Activated T-helper 1 cell treated with anti-CD3 and anti-CD28 coated beads, Interleukin-2, amount 50 U/mL, for 16 hours (primary cell): Measurements from ENCODE around the gene RTL1.

Source experiments
- DNase-seq, 2 donors: peaks; one replicate each; pipeline ENCODE4 v3.0.0-alpha.2; 2020; ENCODE audit warnings: low read depth in 1 of 2, low spot score in 1 of 2

Gene RTL1

DNA sequence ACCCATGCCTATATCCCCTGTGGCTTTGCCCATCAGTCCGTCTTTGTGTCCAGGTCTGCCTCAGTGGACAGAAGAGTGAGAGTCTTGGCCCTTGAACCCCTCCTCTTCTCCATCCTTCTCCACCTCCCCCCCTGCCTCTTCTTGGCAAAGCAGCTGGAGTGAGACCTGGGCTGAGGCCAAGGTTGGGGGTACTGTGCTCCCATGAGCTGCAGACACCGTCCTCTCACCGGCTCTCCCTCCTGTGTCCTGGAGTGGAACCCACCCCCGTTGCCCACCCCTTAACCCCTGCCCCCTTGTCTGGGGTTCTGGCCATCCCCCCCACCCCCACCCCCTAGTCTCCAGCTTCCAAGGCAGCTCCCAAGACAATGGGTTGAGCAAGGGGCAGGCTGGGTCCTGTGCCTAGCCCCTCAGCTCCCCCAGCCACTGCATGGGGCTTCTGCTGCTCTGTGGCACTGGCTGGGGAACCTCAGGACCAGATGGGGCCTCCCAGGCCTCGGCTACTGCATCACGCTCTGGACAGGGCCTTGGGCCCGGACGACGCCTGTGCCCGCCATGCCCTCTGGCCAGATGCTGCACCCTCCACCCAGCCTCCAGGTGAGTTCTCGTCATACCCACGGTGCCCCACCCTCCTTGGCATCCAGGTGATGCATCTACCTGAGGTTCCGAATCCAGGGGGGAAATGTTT is 35.7 kb downstream of the RTL1 start:
- DNase-seq: no peak

DNA sequence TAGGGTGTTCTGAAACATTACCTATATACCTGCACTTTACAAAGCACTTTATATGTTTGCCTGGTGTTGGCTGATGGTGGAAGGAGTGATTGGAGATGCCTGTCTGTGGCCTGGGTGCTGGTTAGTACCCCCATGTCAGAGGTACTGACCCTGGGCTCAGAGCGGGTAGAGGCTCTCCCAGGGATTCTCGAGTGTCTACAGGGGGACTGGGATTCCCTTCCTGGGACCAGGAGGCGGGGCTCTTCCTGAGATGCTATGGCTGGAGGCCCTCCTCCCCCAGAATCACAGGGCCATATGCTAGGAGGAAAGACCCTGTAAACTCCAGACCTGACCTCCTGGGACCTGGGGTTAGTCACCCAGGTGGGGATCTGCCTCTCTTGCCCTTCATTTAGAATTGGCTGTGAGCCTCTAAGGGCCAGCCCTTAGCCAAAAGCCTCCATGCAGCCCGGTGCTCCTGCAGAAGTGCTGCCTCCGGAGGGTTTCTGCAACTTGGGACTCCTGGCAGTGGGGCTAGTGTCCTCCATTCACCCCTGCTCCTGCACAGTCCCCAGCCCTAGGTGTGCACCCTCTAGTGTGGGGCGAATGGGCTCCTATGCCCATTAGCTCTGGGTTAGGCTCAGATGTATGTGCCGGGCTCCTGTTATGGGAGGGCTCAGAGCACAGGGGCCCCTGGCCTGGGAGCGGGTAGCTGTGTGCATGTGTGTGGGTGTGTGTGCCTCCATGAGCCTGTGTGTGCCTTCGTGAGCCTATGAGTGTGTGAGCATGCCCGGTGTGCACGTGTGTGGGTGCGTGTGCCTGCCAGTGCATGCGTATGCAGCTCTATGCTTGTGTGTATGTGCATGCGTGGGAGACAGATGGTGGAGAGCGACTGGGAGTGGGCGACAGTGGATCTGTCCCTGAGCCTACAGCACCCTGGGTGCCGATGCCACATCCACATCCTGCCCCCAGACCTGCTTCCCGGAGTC is 36.6 kb downstream of the RTL1 start:
- DNase-seq: no peak

- no peak for DNase-seq
Observed at GRCh38 chr14:100865682-100866591, 37.6 kb downstream of the RTL1 start.

DNA sequence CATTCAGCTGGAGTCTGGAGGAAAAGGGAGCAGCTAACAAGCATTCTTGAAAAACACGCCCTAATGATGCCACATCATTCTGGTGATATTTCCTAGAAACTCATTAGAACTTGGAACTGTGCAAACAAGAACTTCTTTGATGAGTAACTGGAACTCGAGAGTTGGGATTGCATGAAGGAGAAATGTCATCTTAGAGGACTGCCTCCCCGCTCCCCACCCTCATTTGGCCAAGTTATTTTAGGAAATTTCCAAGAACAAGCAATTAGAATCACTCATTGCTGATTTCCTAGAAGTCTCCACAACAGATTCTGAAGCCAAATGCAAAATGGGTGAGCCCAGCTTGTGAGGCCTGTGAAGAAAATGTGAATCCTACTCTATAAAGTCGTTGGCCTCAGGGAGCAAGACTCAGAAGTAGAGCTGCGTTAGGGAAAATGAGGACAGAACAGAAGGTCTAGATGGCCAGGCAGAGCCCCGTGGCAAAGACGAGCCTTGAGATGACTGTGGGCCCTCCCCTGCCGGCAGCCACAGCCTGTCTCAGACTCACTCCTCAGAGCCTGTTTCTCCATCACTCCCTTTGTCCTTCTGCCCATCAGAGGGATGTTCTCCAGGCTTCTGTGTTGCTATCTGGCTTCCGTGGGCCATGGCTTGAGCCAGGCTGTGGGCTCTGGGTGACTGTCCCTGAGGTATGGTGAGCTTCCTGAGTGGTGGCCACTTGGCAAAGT is 38.4 kb downstream of the RTL1 start:
- DNase-seq: no peak

DNA sequence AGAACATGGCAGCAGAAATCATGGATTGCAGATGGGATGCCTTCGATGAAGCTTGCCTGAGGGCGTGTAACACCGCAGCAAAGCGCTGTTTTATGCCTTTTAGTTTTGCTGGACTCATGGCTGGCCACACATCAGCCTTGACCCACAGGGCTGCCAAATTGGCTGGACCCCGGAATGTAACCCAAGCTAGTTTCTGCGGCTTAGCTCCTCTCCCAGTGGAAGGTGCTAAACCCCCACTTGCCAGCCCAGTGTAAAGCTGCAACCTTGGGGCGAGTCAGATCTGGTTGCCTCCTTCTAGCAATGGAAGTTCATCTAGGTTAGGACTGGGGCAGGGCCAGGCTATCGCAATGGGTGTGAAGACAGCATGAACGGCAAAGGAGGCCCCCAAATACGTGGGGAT is 39.3 kb downstream of the RTL1 start:
- DNase-seq: no peak

GRCh38 chr14:100862793-100863192 is 40.7 kb downstream of the RTL1 start:
- DNase-seq: no peak

DNA sequence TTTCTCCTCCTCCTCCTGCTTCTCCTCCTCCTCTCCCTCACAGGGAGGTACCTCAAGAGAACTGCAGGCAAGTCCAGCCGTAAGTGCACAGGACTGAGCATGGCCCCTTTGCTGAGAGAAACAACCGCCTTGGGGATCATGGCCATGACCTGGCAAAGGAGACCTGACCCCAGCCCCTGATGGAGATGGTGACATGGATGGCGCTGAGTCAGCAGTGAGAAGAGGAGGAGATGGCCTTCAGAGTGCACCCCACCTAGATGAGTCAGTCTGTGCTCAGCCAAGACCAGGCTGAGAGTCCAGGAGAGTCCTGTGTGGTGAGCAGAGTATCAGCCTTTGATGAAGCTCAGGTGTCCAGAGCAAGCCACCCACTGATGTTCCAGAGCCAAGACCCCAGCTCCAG is 41.2 kb downstream of the RTL1 start:
- no peak for DNase-seq

DNA sequence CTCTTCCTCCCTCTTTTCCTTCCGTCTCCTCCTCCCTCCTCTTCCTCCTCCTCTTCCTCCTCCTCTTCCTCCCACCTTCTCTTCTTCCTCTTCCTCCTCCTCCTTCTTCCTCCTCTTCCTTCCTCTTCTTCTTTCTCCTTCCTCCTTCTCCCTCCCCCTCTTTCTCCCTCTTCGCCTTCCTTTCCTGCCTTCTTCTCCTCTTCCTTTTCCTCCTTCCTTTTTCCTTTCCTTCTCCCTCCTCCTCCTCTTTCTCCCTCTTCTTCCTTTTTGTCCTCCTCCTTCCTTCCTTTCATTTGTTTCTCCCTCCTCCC is 41.6 kb downstream of the RTL1 start:
- no peak for DNase-seq

DNA sequence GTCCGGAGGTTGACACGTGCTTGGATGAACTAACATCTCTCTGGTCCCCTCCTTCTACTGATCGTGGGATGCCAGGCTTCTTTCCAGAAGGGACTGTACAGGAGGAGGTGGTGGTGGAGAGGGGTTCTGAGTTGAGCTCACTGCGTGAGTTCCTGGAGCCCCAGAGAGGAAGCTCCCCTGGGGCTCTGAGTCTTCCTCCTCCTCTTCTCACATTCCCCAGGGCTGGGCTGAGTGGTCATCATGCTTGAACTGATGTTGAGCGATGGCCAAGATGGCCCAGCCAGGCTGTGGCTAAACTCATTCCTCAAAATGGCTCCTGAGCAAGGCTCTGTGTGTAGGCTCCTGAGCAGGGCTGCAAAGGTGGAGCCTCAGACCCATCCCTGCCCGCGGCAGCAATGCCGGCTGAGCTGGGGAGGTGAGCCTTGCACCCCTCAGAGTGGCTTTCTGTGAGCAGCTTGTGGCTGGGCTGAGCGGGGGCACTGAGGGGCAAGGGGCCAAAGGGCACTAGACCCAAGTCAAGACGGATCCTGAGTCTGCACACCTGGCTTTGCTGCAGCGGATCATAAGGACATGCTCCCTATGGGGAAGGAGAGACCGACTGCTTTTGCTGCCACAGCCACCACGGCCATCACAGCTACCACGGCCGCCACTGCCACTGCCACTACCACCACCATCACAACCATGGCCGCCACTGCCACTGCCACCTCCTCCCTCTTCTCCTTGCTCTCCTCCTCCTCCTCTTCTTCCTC is 42.2 kb downstream of the RTL1 start:
- DNase-seq: no peak

- no peak for DNase-seq
Observed at GRCh38 chr14:100860556-100861187, 42.9 kb downstream of the RTL1 start.

GRCh38 chr14:100859781-100860180 is 43.7 kb downstream of the RTL1 start:
- DNase-seq: no peak

DNA sequence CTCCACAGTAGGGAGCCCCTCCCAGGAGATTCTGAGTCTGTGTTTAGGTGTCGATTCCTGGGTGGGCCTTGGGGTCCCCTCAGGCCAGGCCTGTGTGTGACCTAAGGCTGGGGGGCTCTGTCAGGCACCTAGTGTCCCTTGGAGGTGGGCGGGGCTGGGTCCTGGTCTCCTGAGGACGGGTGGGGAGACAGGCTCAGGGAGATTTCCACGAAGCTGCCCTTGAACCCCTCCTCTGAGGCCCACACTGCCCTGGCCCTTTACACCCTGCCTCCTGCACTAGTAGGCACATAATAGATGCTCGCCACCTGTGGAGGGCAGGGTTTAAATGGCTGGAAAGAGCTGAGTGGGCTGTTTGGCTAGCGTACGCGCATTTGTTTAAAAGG is 44.7 kb downstream of the RTL1 start:
- DNase-seq: no peak

DNA sequence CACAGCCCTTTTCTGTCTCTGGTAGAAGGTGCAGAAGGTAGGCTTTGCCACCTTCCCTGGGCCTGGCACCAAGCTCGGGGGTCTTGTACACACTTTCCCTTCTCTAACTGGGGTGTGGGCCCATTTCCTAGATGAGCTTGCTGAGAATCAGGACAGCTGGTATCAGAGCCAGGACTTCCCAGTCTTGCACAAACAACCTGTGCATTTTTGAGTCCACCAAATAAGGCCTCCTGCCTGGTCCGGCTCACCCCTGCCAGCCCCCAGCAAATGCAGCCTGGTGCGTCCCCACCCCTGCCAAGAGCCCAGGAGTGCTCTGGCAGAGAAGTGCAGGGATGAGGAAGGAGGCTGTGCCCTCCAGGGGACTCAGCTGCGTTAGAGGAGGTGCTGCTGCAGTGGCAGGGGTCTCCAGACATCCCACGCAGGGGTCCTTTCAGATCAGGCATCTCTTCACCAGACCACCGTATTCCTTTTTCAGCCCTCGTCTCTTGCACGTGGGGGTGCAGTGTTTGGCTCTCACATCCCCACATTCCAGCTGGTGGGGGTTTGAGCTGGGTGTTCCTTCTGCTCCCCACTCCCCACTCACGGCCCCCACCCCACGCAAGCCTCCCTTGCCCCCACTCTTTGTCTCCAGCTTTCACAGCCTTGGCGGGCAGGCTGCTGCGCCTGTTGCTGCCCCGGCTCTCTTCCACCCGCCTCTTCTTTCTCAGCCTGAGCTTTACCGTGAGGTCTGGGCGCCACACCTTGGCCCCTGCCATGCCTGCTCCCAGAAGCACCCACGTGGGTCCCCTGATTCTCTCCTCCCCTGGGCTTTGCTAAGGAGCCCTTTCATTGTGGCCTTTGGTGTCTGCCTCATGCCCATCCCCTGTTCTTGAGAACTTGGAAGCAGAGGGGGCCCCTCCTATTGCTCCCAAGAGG is 45.3 kb downstream of the RTL1 start:
- no peak for DNase-seq

DNA sequence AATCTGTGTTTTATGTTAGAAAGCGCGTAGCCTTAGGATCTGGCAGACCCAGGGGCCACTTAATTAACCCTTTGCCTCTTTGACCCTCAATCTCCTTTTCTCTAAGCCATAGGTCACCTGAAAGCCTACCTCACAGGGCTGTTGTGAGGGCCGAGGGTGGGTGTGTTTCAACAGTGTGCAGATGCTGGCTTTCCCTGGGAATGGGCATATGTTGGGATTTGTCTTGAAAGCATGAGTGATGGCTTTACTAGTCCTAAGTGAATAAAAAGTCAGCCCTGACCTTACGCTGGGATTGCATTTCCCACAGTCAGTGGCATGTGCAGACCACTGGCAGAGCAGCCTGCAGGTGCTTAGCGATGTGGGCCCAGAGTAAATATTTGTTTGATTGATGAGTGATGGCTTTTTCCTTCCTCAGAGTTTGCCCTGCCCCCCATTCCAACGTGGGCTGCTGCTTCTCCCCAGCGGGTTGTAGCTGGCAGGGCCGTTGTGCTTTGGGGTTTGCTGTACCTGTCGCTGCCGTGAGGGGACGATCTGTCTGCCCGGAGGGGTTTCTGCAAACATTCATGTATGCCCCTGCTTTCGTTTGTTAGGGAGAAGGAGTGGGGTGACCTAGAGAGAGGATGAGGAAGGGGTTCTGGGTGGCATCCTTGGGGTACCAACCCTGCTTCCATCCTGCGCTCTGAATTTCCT is 46.1 kb downstream of the RTL1 start:
- DNase-seq: no peak

- no peak for DNase-seq
Observed at GRCh38 chr14:100856056-100856950, 47.2 kb downstream of the RTL1 start.

GRCh38 chr14:100855256-100855930 is 48.1 kb downstream of the RTL1 start:
- no peak for DNase-seq

DNA sequence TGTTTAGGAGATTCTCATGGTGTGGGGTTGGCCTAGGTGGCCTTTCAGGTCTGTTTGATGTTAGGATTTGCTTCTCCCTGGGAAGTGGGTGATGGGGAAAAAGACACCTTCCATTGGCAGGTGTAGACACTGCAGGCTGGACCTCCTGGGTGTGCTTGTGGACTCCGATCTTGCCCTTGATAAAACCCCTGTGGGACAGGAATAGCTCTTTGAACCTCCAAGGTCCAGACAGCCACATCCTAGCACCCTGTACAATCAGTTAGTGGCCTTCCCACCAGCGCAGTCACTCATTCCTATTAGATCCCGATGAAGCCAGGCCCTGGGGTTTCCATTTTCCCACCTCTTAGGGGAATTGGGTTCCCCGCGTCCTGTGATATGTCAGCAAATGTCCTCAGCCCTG is 49.1 kb downstream of the RTL1 start:
- no peak for DNase-seq
